ENCODE measurements around the gene CACNB4.

- no peak for TF ChIP-seq TAF1 (IDR thresholded peaks at IDR 0.05; ENCODE audit: low read depth)
- no peak for TF ChIP-seq POLR2AphosphoS5 (IDR thresholded peaks at IDR 0.05)
- TF ChIP-seq CTCF (IDR thresholded peaks at IDR 0.05; ENCODE audit: poor library complexity, severe bottlenecking) = no peak
- no peak for TF ChIP-seq REST (IDR thresholded peaks at IDR 0.05; ENCODE audit: borderline replicate concordance)
- no peak for TF ChIP-seq SMC3 (conservative IDR thresholded peaks at IDR 0.05; ENCODE audit: poor library complexity)
- no peak for TF ChIP-seq EZH2 (IDR thresholded peaks at IDR 0.05; ENCODE audit: borderline replicate concordance, insufficient read depth, low read length, poor library complexity, severe bottlenecking)
These were observed 160.9 kb downstream of the CACNB4 start for GRCh38 chr2:151937966-151938365.
